ENCODE results near the gene GTF3C5.

GTF3C5 gene

GRCh38 chr9:133005957-133006356 lies 24.8 kb upstream of the GTF3C5 start:
- H3K27ac ChIP-seq, result no peak overlapping the region
- TF ChIP-seq CTCF (conservative IDR thresholded peaks at IDR 0.05), result no peak

- TF ChIP-seq CTCF (conservative IDR thresholded peaks at IDR 0.05), result no peak
Observed at GRCh38 chr9:133006731-133007352, 24.0 kb upstream of the GTF3C5 start.

DNA sequence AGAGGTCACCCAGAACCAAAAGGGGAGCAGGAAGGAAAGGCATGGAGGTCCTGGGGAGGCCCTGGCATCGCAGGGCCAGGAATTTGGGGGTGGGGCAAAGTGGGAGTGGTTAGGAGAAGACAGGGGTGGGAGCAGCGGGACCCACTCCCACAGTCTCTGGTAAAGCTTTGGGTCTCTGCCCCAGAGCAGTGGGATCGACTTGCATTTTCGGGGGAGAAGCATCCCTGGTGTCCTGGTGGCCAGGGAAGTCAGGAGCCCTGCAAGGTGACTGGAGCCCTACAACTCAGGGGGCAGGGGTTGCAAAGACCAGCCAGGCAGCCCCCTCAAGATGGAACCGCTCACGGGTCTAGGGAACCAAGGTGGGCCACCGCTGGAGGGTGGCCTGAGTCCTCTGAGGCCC lies 22.4 kb upstream of the GTF3C5 start:
- no peak overlapping the region for H3K27ac ChIP-seq
- TF ChIP-seq CTCF (conservative IDR thresholded peaks at IDR 0.05), result no peak

More at GRCh38 chr9:133006731-133007352, 24.0 kb upstream of the GTF3C5 start:
- no peak overlapping the region for H3K27ac ChIP-seq

GRCh38 chr9:133008824-133009223 lies 22.0 kb upstream of the GTF3C5 start:
- TF ChIP-seq CTCF (conservative IDR thresholded peaks at IDR 0.05), result no peak
- no peak overlapping the region for H3K27ac ChIP-seq

DNA sequence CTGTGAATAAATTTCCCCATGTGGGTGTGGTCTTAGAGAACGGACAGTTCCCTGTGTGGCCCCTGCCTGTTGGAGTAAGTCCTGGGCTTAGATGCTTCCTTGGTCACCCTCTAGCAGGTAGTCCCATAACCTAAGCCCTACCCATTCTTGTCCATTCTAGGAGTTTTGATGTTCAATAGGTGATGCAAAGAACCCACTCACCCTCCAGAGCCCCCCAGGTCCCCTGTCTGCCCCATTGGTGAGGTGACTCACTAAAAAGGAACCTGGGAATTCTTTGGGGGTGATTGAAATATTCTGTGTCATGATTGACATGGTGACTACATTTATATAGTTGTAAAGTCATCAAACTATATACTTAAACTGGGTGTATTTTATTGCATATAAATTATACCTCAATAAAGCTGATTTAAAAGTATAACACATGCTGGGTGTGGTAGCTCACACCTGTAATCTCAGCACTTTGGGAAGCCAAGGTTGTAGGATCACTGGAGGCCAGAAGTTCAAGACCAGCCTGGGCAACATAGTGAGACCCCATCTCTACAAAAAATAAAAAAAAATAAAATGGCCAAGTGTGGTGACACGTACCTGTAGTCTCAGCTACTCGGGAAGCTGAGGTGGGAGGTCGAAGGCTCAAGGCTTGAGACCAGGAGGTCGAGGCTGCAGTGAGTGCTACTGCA lies 20.8 kb upstream of the GTF3C5 start:
- TF ChIP-seq CTCF (conservative IDR thresholded peaks at IDR 0.05), result no peak
- H3K27ac ChIP-seq, result no peak overlapping the region

- no peak for TF ChIP-seq CTCF (conservative IDR thresholded peaks at IDR 0.05)
- no peak overlapping the region for H3K27ac ChIP-seq
Observed at GRCh38 chr9:133014696-133015095, 16.1 kb upstream of the GTF3C5 start.

GRCh38 chr9:133023117-133023890 lies 7.5 kb upstream of the GTF3C5 start:
- TF ChIP-seq CTCF (conservative IDR thresholded peaks at IDR 0.05), result no peak
- no peak overlapping the region for H3K27ac ChIP-seq
